Right lobe of liver (tissue), 6 donors: ENCODE results near the gene SCAPER. TPM values are rescaled to one million over a fixed set of nuclear protein-coding genes. Genes with fewer than 3 reads are reported as not detected.

Experiments used
- ATAC-seq, 4 donors: fragments of 200-7000 bp; cut with Tn5 transposase; one replicate each; pipeline ENCODE4 v1.9.1; 2020; ENCODE audit warnings: mild to moderate bottlenecking in 4 of 4, moderate library complexity in 4 of 4
- DNase-seq, 3 donors: peaks; one replicate each; pipeline ENCODE4 v3.0.0-alpha.2; 2020
- H3K27ac ChIP-seq, 3 donors: fragments of 200-600 bp; one replicate each; pipeline ENCODE4 v1.8.0; 2022
- H3K27me3 ChIP-seq, 2 donors: fragments of 200-600 bp; one replicate each; pipeline ENCODE4 v1.8.0; 2022
- H3K36me3 ChIP-seq, 4 donors: fragments of 200-600 bp; sonication (generic) in 1 of 4; one replicate each; pipeline versions ENCODE4 v1.5.1 to v1.8.0; 2017 to 2022; ENCODE audit warnings: control low read depth in 1 of 4
- H3K4me1 ChIP-seq, 4 donors: fragments of 200-600 bp; sonication (generic) in 1 of 4; one replicate each; pipeline versions ENCODE4 v1.5.1 to v1.8.0; 2017 to 2022; ENCODE audit warnings: control low read depth in 1 of 4
- H3K4me3 ChIP-seq, 3 donors: fragments of 200-600 bp; one replicate each; pipeline ENCODE4 v1.8.0; 2022
- H3K9me3 ChIP-seq, 4 donors: fragments of 200-600 bp; sonication (generic) in 1 of 4; one replicate each; pipeline versions ENCODE4 v1.5.1 to v1.8.0; 2017 to 2022; ENCODE audit warnings: control low read depth in 1 of 4
- CTCF ChIP-seq, 4 donors: fragments of 200-600 bp in 3 of 4; fragments of 450-650 bp in 1 of 4; IDR thresholded peaks; one replicate each; pipeline versions ENCODE4 v1.5.1 to v1.8.0; 2016 to 2022; ENCODE audit warnings: antibody characterized with exemption in 4 of 4, mild to moderate bottlenecking in 2 of 4
- POLR2A ChIP-seq: fragments of 450-650 bp; IDR thresholded peaks from one replicate; pipeline ENCODE4 v1.6.1; 2017; ENCODE audit warnings: antibody characterized with exemption, mild to moderate bottlenecking
- WGBS: methylation state at CpG from one replicate; pipeline ENCODE4 v1.1.6; 2018; ENCODE audit warnings: low coverage, low lambda C conversion rate; ENCODE audit not compliant: insufficient coverage; ENCODE audit errors: missing lambda C conversion rate; 5-methylcytosine and 5-hydroxymethylcytosine counted together
- intact Hi-C, 2 donors: fragments of 100-400 bp; cut with DNase I; formaldehyde crosslinking; loops; one replicate each; pipeline versions ENCODE4 v1.11.2 to v1.14.1; 2022
- total RNA-seq, 6 experiments: library from RNA; depleted of rRNA in 2 of 6; stranded (reverse); fragments of >200 nt in 2 of 6; fragmentation: NEBNext Ultra II Directional in 3 of 6; extraction: Animal tissue kit (Norgen Biotek cat#: 25700) in 3 of 6; gene quantifications; one replicate each; pipeline versions ENCODE4 v1.1.0 to v1.2.4, GENCODE V29; 2016 to 2023
- donor health status: DM: no; HTN: yes; CAD: no.
- donor health status: DM: no; HTN: no; CAD: no.
- donor health status: DM: no; HTN: no; CAD: no.
- donor health status: DM: no; HTN: yes; CAD: no.
- donor health status: DM: no; HTN: yes; CAD: no.

Gene SCAPER
- total RNA-seq, 6 experiments from 2014 or later: 6.7 to 17.3 (median 10.4) TPM

DNA sequence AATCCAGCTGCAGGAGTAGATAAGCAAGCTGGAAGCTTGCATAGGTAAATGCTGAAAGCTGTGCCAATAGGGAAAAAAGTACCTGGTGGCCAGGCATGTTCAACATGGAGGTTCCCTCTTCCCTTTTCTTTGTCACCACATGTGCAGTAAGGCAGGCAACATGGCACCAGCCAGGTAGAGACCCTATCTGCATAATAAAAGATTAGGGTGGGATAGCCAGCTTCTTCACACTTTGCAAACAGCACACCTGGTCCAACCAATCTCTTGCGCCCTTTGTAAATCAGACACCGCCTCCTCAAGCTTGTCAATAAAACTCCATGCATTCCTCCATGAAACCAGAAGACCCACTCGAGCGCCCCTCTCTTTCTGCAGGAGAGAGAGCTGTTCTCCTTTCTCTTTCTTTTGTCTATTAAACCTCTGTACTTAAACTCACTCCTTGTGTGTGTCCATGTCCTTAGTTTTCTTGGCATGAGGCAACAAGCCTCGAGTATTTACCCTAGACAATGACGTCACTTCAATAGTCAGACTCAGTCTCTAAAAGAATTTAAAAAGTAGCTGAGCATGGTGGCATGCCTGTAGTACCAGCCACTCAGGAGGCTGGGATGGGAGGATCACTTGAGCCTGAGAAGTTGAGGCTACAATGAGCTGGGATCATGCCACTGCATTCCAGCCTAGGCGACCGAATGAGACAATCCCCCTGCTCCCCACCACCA, 256.3 kb downstream of the SCAPER start:
- no peak for DNase-seq

GRCh38 chr15:76647612-76648011, 257.5 kb downstream of the SCAPER start:
- no peaks in the 10 kb centered on the region for H3K4me1 ChIP-seq
- no peaks in the 10 kb centered on the region for H3K27me3 ChIP-seq
- intact Hi-C loops: no loop called here
- no peak overlapping the region for H3K27ac ChIP-seq
- H3K9me3 ChIP-seq: no peaks in the 10 kb centered on the region
- ATAC-seq (no peak), DNase-seq (no peak)
- WGBS: 68% methylated on average over 2 of the region's 2 CpGs
- no peak overlapping the region for H3K4me3 ChIP-seq
- TF ChIP-seq CTCF (IDR thresholded peaks at IDR 0.05) (no peak), POLR2A (no peak)
- H3K36me3 ChIP-seq: no peaks in the 10 kb centered on the region

More for the DNA sequence above, 256.3 kb downstream of the SCAPER start:
- no peaks in the 10 kb centered on the region for H3K9me3 ChIP-seq
- H3K36me3 ChIP-seq: no peaks in the 10 kb centered on the region
- intact Hi-C loops: no loop called here
- H3K27me3 ChIP-seq: no peaks in the 10 kb centered on the region
- 95% methylated on average over 7 of the region's 8 CpGs for WGBS
- no peak overlapping the region for H3K4me3 ChIP-seq
- TF ChIP-seq POLR2A (no peak), CTCF (IDR thresholded peaks at IDR 0.05) (no peak)
- H3K27ac ChIP-seq: no peak overlapping the region
- no peaks in the 10 kb centered on the region for H3K4me1 ChIP-seq
- ATAC-seq: no peak

DNA sequence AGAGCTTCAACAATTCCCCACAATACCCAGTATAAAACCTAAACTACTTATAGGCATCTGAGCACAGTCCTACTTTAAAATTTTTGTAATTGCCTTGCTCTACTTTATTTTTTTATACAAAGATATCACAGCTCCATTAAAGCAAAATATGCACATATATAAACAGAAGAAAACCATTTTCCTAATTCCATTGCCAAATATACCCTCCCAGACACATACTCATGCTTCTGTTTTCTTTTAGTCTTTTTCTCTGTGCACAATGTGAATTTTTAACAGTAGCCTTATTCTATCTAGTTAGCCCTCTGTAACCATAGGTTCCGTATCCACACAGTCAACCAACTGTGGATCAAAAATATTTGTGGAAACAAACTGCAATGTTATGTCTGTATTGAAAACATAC, 260.5 kb downstream of the SCAPER start:
- Histone ChIP-seq H3K27me3 (no peaks in the 10 kb centered on the region), H3K27ac (no peak overlapping the region), H3K4me1 (no peaks in the 10 kb centered on the region), H3K36me3 (no peaks in the 10 kb centered on the region), H3K4me3 (no peak overlapping the region), H3K9me3 (no peaks in the 10 kb centered on the region)
- DNase-seq: no peak
- ATAC-seq: no peak
- 100% methylated on average over 1 of the region's 1 CpG for WGBS
- intact Hi-C loops: no loop called here
- TF ChIP-seq CTCF (IDR thresholded peaks at IDR 0.05) (no peak), POLR2A (no peak)

DNA sequence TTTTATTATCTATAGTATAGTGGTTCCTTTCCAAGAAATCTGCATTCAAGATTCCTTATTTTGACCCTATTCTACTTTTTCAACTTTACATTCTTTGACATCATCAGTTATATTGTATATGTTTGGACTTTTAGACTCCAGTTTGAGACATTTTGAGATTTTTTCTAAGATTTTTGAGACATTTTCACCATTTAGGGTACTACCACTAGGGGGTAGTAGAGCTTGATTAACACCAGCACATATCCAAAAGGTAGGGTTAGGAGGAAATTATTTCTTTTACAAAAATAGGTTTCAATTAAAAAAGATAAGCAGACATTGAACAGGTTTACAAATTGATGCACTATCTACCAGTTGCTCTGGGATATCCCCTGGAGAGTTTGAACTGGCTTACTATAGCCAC, 262.5 kb downstream of the SCAPER start:
- Histone ChIP-seq H3K9me3 (no peaks in the 10 kb centered on the region), H3K27ac (no peak overlapping the region), H3K36me3 (no peaks in the 10 kb centered on the region), H3K4me3 (no peak overlapping the region), H3K4me1 (no peaks in the 10 kb centered on the region), H3K27me3 (no peaks in the 10 kb centered on the region)
- no peak for DNase-seq
- no peak for ATAC-seq
- no peak for TF ChIP-seq POLR2A
- TF ChIP-seq CTCF (IDR thresholded peaks at IDR 0.05): peak; percentile 28 to 52 (median 40)
- intact Hi-C loops: no loop called here

DNA sequence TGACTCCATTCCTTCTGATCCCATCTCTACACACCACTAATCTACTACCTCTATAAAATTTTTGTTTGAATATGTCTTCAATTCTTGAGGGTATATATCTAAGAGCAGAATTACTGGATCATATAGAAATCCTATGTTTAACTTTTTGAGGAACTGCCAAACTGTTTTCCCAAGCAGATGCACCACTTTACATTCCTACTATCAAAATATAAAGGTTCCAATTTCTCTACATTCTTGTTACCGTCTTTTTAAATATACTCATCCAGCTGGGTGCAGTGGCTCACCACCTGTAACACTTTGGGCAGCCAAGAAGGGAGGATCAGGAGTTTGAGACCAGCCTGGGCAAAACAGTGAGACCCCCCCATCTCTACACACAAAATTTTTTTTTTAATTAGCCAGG, 268.0 kb downstream of the SCAPER start:
- ATAC-seq (no peak), DNase-seq (no peak)
- no peak overlapping the region for H3K27ac ChIP-seq
- H3K4me1 ChIP-seq: no peaks in the 10 kb centered on the region
- H3K27me3 ChIP-seq: no peaks in the 10 kb centered on the region
- intact Hi-C loops: no loop called here
- 100% methylated on average over 1 of the region's 1 CpG for WGBS
- H3K9me3 ChIP-seq: no peaks in the 10 kb centered on the region
- H3K36me3 ChIP-seq: no peaks in the 10 kb centered on the region
- TF ChIP-seq CTCF (IDR thresholded peaks at IDR 0.05): no peak
- no peak for TF ChIP-seq POLR2A
- H3K4me3 ChIP-seq: no peak overlapping the region
